ENCODE data around the gene ARL13B. TPM values are rescaled to one million over a fixed set of nuclear protein-coding genes. Genes with fewer than 3 reads are reported as not detected.

The ARL13B gene
- total and polyA plus RNA-seq, 2 of the 8 experiments (the other 6 are each of a cell fraction or from before 2014, with no cell fraction given) = 1.5 to 12.7 TPM

DNA sequence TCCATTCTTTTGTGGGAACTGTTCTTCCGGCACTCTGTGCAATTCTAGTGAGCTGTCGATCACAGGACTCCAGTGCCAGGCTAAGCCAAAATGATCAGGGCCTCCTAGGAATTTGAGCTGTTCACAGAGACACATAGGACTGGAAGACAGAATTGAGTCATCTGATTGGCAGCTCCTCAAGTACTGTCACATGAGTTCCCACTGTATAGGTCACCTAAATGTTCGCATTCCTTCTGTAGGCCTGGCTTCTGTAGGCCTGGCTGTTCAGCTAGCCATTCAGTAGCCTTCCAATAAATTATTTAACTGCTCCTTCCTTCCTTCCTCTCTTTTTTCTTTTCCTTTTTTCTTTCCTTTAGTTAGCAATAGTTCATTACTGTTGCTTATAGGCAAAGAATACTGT is 10.5 kb upstream of the ARL13B start (continued):
- TF ChIP-seq, protein P1, sequence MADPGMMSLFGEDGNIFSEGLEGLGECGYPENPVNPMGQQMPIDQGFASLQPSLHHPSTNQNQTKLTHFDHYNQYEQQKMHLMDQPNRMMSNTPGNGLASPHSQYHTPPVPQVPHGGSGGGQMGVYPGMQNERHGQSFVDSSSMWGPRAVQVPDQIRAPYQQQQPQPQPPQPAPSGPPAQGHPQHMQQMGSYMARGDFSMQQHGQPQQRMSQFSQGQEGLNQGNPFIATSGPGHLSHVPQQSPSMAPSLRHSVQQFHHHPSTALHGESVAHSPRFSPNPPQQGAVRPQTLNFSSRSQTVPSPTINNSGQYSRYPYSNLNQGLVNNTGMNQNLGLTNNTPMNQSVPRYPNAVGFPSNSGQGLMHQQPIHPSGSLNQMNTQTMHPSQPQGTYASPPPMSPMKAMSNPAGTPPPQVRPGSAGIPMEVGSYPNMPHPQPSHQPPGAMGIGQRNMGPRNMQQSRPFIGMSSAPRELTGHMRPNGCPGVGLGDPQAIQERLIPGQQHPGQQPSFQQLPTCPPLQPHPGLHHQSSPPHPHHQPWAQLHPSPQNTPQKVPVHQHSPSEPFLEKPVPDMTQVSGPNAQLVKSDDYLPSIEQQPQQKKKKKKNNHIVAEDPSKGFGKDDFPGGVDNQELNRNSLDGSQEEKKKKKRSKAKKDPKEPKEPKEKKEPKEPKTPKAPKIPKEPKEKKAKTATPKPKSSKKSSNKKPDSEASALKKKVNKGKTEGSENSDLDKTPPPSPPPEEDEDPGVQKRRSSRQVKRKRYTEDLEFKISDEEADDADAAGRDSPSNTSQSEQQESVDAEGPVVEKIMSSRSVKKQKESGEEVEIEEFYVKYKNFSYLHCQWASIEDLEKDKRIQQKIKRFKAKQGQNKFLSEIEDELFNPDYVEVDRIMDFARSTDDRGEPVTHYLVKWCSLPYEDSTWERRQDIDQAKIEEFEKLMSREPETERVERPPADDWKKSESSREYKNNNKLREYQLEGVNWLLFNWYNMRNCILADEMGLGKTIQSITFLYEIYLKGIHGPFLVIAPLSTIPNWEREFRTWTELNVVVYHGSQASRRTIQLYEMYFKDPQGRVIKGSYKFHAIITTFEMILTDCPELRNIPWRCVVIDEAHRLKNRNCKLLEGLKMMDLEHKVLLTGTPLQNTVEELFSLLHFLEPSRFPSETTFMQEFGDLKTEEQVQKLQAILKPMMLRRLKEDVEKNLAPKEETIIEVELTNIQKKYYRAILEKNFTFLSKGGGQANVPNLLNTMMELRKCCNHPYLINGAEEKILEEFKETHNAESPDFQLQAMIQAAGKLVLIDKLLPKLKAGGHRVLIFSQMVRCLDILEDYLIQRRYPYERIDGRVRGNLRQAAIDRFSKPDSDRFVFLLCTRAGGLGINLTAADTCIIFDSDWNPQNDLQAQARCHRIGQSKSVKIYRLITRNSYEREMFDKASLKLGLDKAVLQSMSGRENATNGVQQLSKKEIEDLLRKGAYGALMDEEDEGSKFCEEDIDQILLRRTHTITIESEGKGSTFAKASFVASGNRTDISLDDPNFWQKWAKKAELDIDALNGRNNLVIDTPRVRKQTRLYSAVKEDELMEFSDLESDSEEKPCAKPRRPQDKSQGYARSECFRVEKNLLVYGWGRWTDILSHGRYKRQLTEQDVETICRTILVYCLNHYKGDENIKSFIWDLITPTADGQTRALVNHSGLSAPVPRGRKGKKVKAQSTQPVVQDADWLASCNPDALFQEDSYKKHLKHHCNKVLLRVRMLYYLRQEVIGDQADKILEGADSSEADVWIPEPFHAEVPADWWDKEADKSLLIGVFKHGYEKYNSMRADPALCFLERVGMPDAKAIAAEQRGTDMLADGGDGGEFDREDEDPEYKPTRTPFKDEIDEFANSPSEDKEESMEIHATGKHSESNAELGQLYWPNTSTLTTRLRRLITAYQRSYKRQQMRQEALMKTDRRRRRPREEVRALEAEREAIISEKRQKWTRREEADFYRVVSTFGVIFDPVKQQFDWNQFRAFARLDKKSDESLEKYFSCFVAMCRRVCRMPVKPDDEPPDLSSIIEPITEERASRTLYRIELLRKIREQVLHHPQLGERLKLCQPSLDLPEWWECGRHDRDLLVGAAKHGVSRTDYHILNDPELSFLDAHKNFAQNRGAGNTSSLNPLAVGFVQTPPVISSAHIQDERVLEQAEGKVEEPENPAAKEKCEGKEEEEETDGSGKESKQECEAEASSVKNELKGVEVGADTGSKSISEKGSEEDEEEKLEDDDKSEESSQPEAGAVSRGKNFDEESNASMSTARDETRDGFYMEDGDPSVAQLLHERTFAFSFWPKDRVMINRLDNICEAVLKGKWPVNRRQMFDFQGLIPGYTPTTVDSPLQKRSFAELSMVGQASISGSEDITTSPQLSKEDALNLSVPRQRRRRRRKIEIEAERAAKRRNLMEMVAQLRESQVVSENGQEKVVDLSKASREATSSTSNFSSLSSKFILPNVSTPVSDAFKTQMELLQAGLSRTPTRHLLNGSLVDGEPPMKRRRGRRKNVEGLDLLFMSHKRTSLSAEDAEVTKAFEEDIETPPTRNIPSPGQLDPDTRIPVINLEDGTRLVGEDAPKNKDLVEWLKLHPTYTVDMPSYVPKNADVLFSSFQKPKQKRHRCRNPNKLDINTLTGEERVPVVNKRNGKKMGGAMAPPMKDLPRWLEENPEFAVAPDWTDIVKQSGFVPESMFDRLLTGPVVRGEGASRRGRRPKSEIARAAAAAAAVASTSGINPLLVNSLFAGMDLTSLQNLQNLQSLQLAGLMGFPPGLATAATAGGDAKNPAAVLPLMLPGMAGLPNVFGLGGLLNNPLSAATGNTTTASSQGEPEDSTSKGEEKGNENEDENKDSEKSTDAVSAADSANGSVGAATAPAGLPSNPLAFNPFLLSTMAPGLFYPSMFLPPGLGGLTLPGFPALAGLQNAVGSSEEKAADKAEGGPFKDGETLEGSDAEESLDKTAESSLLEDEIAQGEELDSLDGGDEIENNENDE (IDR thresholded peaks at IDR 0.05; ENCODE audit: insufficient replicate concordance, low read length) = no peak
- TF ChIP-seq GABPA (IDR thresholded peaks at IDR 0.05; ENCODE audit: borderline replicate concordance, insufficient read depth, low read length) = no peak
- TF ChIP-seq EGR1 (IDR thresholded peaks at IDR 0.05; ENCODE audit: borderline replicate concordance, low read depth, low read length) = no peak
- no peak for TF ChIP-seq RNF2 (IDR thresholded peaks at IDR 0.05; ENCODE audit: borderline replicate concordance, low read depth, low read length, missing control alignments, poor library complexity, severe bottlenecking)
- TF ChIP-seq HDAC6 (IDR thresholded peaks at IDR 0.05; ENCODE audit: low read depth, low read length) = no peak
- TF ChIP-seq SRF (IDR thresholded peaks at IDR 0.05; ENCODE audit: low read depth, low read length) = no peak
- TF ChIP-seq SIX5 (IDR thresholded peaks at IDR 0.05; ENCODE audit: low read depth, low read length) = no peak
- TF ChIP-seq EZH2 (IDR thresholded peaks at IDR 0.05; ENCODE audit: low read depth, low read length, severe bottlenecking) = no peak
- TF ChIP-seq PHF8 (conservative IDR thresholded peaks at IDR 0.05; ENCODE audit: low read depth, low read length) = no peak
- no peak for TF ChIP-seq NRF1 (IDR thresholded peaks at IDR 0.05; ENCODE audit: low read depth, low read length)
- no peak for TF ChIP-seq SUZ12 (IDR thresholded peaks at IDR 0.05; ENCODE audit: low read length)
- TF ChIP-seq JUN (IDR thresholded peaks at IDR 0.05; ENCODE audit: low read depth, low read length) = no peak
